BJ (cell line): ENCODE results near the gene ZNF841. TPM values are rescaled to one million over a fixed set of nuclear protein-coding genes. Genes with fewer than 3 reads are reported as not detected.
"Not testable (repeated sequence)": the region's sequence is repeated elsewhere in the genome, so short reads cannot be mapped to it uniquely, and the experiment has no call there.

Experiments
- CTCF ChIA-PET: fragments of 350-600 bp; formaldehyde crosslinking; extraction: SDS; loops from one replicate; lab custom pipeline; 2021; ENCODE audit warnings: antibody characterized with exemption, inconsistent platforms; lab: Yijun Ruan, JAX
- POLR2A ChIA-PET: fragments of 300-600 bp; sonication (Branson Sonifier 250); formaldehyde crosslinking; extraction: SDS; loops from one replicate; lab custom pipeline; 2021; ENCODE audit warnings: antibody characterized with exemption; lab: Charles Lee
- DNase-seq: peaks from one replicate; pipeline ENCODE4 v3.0.0-alpha.2; 2011; ENCODE audit warnings: low read depth
- H3K27me3 ChIP-seq: 2 replicates; pipeline ENCODE4 v1.6.0; 2011; ENCODE audit warnings: low read length; ENCODE audit not compliant: control insufficient read depth, insufficient read depth
- H3K36me3 ChIP-seq: 2 replicates; pipeline ENCODE4 v1.5.1; 2011; ENCODE audit warnings: low read length; ENCODE audit not compliant: control insufficient read depth, insufficient read depth
- H3K4me3 ChIP-seq: 2 replicates; pipeline ENCODE4 v1.5.1; 2011; ENCODE audit warnings: low read depth, mild to moderate bottlenecking, control low read depth, low read length
- CTCF ChIP-seq: IDR thresholded peaks from 2 replicates; pipeline ENCODE4 v1.5.1; 2011; ENCODE audit warnings: low read depth, mild to moderate bottlenecking, control low read depth, inconsistent platforms, low read length, moderate library complexity; ENCODE audit not compliant: insufficient read depth
- polyA plus RNA-seq: library from polyadenylated mRNA; depleted of rRNA; stranded (reverse); fragments of >200 nt; gene quantifications from 2 replicates; pipeline ENCODE4 v1.2.3, GENCODE V29; 2011

The ZNF841 gene
- polyA plus RNA-seq, 1 experiment: 4.8 TPM

GRCh38 chr19:52099497-52100138 is 4.1 kb upstream of the ZNF841 start:
- ChIA-PET POLR2A (no interaction called here), CTCF (interaction anchor here (0.7 kb wide), 1 partner anchor 11 kb away, joined by 3 read pairs; no protein-coding TSS in a partner anchor)
- no peak for TF ChIP-seq CTCF
- DNase-seq: no peak
- no peaks in the 10 kb centered on the region for H3K36me3 ChIP-seq
- H3K4me3 ChIP-seq: no peak overlapping the region
- no peaks in the 10 kb centered on the region for H3K27me3 ChIP-seq

DNA sequence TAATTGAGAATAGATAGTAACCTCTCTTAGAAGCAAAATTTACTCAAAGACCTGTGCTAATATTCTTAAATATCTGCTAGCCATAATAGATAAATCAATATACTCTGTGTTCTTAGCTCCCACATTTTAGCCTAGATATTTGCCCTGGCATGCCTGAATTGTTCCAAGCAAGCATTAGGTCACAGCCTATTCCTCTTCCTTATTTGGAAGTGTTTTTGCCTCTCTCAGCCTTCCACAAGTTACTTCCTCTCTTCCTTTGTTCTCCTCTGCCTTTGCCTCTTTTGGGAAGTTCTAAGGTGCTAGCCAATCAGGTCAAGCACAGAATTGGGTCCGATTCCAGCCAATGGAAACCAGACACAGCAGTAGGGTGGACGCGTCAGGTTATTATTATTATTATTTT is 851 bp upstream of the ZNF841 start:
- POLR2A ChIA-PET, DNase-seq, CTCF ChIA-PET, H3K36me3 ChIP-seq, H3K4me3 ChIP-seq, H3K27me3 ChIP-seq: not testable (repeated sequence)

DNA sequence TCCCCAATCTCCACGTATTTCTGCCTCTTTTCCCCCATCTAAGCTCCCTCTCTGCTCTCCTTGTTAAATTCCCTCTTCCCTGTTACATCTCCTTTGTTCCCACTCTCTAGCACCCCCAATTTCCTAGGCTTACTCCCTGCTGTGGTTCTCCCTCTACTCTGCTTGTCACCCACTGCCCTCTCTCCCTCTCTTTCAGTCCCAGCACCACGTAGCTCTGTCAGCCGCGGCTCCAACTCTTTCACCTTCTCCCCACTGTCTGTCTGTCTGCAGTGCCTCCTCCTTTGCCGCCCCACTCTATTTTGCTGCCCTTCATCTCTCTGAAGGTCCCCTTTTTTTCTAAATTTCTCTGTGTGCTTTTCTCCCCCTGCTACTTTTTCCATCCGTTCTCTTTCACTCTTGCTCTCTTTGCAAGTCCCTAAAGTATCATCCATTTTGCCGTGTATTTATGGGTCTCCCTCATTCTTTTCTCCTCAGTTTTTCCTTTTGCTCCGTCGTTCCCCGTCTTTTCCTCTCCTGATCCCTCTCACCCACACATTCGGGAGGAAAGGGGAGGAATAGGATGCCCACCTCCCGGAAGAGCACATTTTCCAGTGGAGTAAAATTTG is 937 bp downstream of the ZNF841 start:
- TF ChIP-seq CTCF: no peak
- DNase-seq: no peak
- Histone ChIP-seq H3K4me3 (peak overlapping the region; percentile 79), H3K27me3 (no peaks in the 10 kb centered on the region), H3K36me3 (peaks cover 3% of the 10 kb centered on the region)
- ChIA-PET CTCF (interaction anchor here (0.6 kb wide), 1 partner anchor 176 kb away, joined by 3 read pairs; no protein-coding TSS in a partner anchor), POLR2A (no interaction called here)

- peaks cover 17% of the 10 kb centered on the region for H3K36me3 ChIP-seq
- DNase-seq: no peak
These were observed 9.1 kb downstream of the ZNF841 start for GRCh38 chr19:52086481-52086880.

GRCh38 chr19:52070496-52070895 is 25.1 kb downstream of the ZNF841 start:
- ChIA-PET POLR2A (no interaction called here), CTCF (no interaction called here)
- no peak for TF ChIP-seq CTCF
- no peak for DNase-seq
- Histone ChIP-seq H3K4me3 (no peak overlapping the region), H3K36me3 (peaks cover 16% of the 10 kb centered on the region), H3K27me3 (no peaks in the 10 kb centered on the region)

More at GRCh38 chr19:52086481-52086880, 9.1 kb downstream of the ZNF841 start:
- Histone ChIP-seq H3K27me3 (no peaks in the 10 kb centered on the region), H3K4me3 (no peak overlapping the region)
- ChIA-PET CTCF (no interaction called here), POLR2A (no interaction called here)
- no peak for TF ChIP-seq CTCF
